Activated T-helper 1 cell treated with anti-CD3 and anti-CD28 coated beads, Interleukin-12 subunit alpha, Interleukin-12 subunit beta, Interleukin-2, Interleukin-4 antibody, amounts not matched to agents 30 ng/mL and 10 ng/mL and 1 ng/mL, durations not matched to agents 14 hours and 24 hours and 36 hours (primary cell): ENCODE results near the gene SRRM3. TPM values are rescaled to one million over a fixed set of nuclear protein-coding genes. Genes with fewer than 3 reads are reported as not detected.
"Not testable (repeated sequence)": the region's sequence is repeated elsewhere in the genome, so short reads cannot be mapped to it uniquely, and the experiment has no call there.

Experiments
- DNase-seq: peaks from one replicate; pipeline ENCODE4 v3.0.0; 2021; ENCODE audit warnings: low spot score
- H3K27ac Mint-ChIP-seq: one replicate; pipeline ENCODE4 v1.8.0; 2021; ENCODE audit warnings: mild to moderate bottlenecking, mixed read lengths
- H3K27me3 Mint-ChIP-seq: one replicate; pipeline ENCODE4 v1.8.0; 2022; ENCODE audit warnings: mild to moderate bottlenecking, moderate library complexity, mixed read lengths; ENCODE audit not compliant: insufficient read depth
- H3K36me3 Mint-ChIP-seq: one replicate; pipeline ENCODE4 v1.8.0; 2021; ENCODE audit warnings: low read depth, mixed read lengths
- H3K4me1 Mint-ChIP-seq: one replicate; pipeline ENCODE4 v1.8.0; 2021; ENCODE audit warnings: low read depth, mixed read lengths
- H3K4me3 Mint-ChIP-seq: one replicate; pipeline ENCODE4 v1.8.0; 2021; ENCODE audit warnings: mild to moderate bottlenecking, moderate library complexity, mixed read lengths
- H3K9me3 Mint-ChIP-seq: one replicate; pipeline ENCODE4 v1.8.0; 2021; ENCODE audit warnings: mixed read lengths
- intact Hi-C: fragments of 100-400 bp; cut with micrococcal nuclease; formaldehyde crosslinking; loops from one replicate; pipeline ENCODE4 v1.15.1; 2024
- total RNA-seq: library from RNA; stranded (reverse); gene quantifications from 2 replicates; pipeline ENCODE4 v1.2.3, GENCODE V29; 2022

The SRRM3 gene
- total RNA-seq, 1 donor from 2014 or later = not detected

GRCh38 chr7:76296743-76297740 is 95.3 kb downstream of the SRRM3 start:
- intact Hi-C loops = no loop called here
- peaks cover 16% of the 10 kb centered on the region for H3K27me3 Mint-ChIP-seq
- peaks cover 11% of the 10 kb centered on the region for H3K4me1 Mint-ChIP-seq
- no peak overlapping the region for H3K4me3 Mint-ChIP-seq
- H3K27ac Mint-ChIP-seq = no peak overlapping the region
- DNase-seq = no peak
- no peaks in the 10 kb centered on the region for H3K9me3 Mint-ChIP-seq
- H3K36me3 Mint-ChIP-seq = no peaks in the 10 kb centered on the region

GRCh38 chr7:76300166-76300731 is 98.6 kb downstream of the SRRM3 start:
- Mint-ChIP-seq H3K36me3 (peaks cover 4% of the 10 kb centered on the region), H3K9me3 (no peaks in the 10 kb centered on the region), H3K4me3 (no peak overlapping the region), H3K4me1 (peaks cover 27% of the 10 kb centered on the region), H3K27ac (no peak overlapping the region), H3K27me3 (peaks cover 21% of the 10 kb centered on the region)
- intact Hi-C loops = no loop called here
- no peak for DNase-seq

- DNase-seq = no peak
- Mint-ChIP-seq H3K27ac (no peak overlapping the region), H3K36me3 (peaks cover 4% of the 10 kb centered on the region), H3K4me3 (no peak overlapping the region), H3K27me3 (peaks cover 19% of the 10 kb centered on the region), H3K4me1 (peaks cover 27% of the 10 kb centered on the region), H3K9me3 (no peaks in the 10 kb centered on the region)
- intact Hi-C loops = no loop called here
Measured at GRCh38 chr7:76301000-76301399, 99.3 kb downstream of the SRRM3 start.

GRCh38 chr7:76302347-76303201 is 100.9 kb downstream of the SRRM3 start, which contains the start of gene HSPB1:
Gene HSPB1 (plus strand): TSS chr7:76302673. CDS start chr7:76302713, 40 bp downstream.
- intact Hi-C loops = loop anchor here (1.0 kb wide), 3 partner anchors 11 to 16 kb away; no protein-coding TSS in a partner anchor
- H3K27ac Mint-ChIP-seq = peak within 1 kb of the TSS; percentile 90
- H3K9me3 Mint-ChIP-seq = no peaks in the 10 kb centered on the region
- peak; percentile 34 for DNase-seq
- peaks cover 17% of the 10 kb centered on the region for H3K4me1 Mint-ChIP-seq
- H3K36me3 Mint-ChIP-seq = peaks cover 4% of the 10 kb centered on the region
- H3K27me3 Mint-ChIP-seq = peaks cover 19% of the 10 kb centered on the region
- H3K4me3 Mint-ChIP-seq = peak within 1 kb of the TSS; percentile 89

- peak overlapping the region; percentile 90 for H3K27ac Mint-ChIP-seq
- no peaks in the 10 kb centered on the region for H3K9me3 Mint-ChIP-seq
- intact Hi-C loops = loop anchor here (1.0 kb wide), 3 partner anchors 11 to 15 kb away; no protein-coding TSS in a partner anchor
- H3K4me1 Mint-ChIP-seq = peaks cover 17% of the 10 kb centered on the region
- DNase-seq = peak; percentile 67
- H3K36me3 Mint-ChIP-seq = peaks cover 4% of the 10 kb centered on the region
- peaks cover 19% of the 10 kb centered on the region for H3K27me3 Mint-ChIP-seq
- H3K4me3 Mint-ChIP-seq = peak overlapping the region; percentile 89
Measured at GRCh38 chr7:76303202-76304147, 101.8 kb downstream of the SRRM3 start.

- peaks cover 4% of the 10 kb centered on the region for H3K36me3 Mint-ChIP-seq
- no peak overlapping the region for H3K4me3 Mint-ChIP-seq
- intact Hi-C loops = no loop called here
Measured at GRCh38 chr7:76304888-76305375, 103.2 kb downstream of the SRRM3 start.

GRCh38 chr7:76308874-76309273 is 107.2 kb downstream of the SRRM3 start:
- H3K27me3 Mint-ChIP-seq, intact Hi-C loops, H3K4me1 Mint-ChIP-seq, H3K9me3 Mint-ChIP-seq, H3K36me3 Mint-ChIP-seq, H3K27ac Mint-ChIP-seq, H3K4me3 Mint-ChIP-seq, DNase-seq: not testable (repeated sequence)

More at GRCh38 chr7:76304888-76305375, 103.2 kb downstream of the SRRM3 start:
- no peak overlapping the region for H3K27ac Mint-ChIP-seq
- H3K4me1 Mint-ChIP-seq = peaks cover 17% of the 10 kb centered on the region
- peaks cover 19% of the 10 kb centered on the region for H3K27me3 Mint-ChIP-seq
- no peaks in the 10 kb centered on the region for H3K9me3 Mint-ChIP-seq
- no peak for DNase-seq

GRCh38 chr7:76309341-76310101 is 107.8 kb downstream of the SRRM3 start:
- not testable (repeated sequence) for H3K36me3 Mint-ChIP-seq, H3K9me3 Mint-ChIP-seq, H3K27ac Mint-ChIP-seq, H3K4me3 Mint-ChIP-seq, DNase-seq, H3K27me3 Mint-ChIP-seq, H3K4me1 Mint-ChIP-seq
- intact Hi-C loops = loop anchor here (10.0 kb wide), 1 partner anchor 435 kb away; the partner anchor contains the start of gene RHBDD2

- intact Hi-C loops = loop anchor here (10.0 kb wide), 1 partner anchor 436 kb away; the partner anchor contains the start of gene RHBDD2
- Mint-ChIP-seq H3K9me3 (no peaks in the 10 kb centered on the region), H3K4me3 (no peak overlapping the region), H3K36me3 (no peaks in the 10 kb centered on the region), H3K4me1 (peaks cover 5% of the 10 kb centered on the region), H3K27ac (no peak overlapping the region), H3K27me3 (no peaks in the 10 kb centered on the region)
- no peak for DNase-seq
Measured at GRCh38 chr7:76310102-76310957, 108.6 kb downstream of the SRRM3 start.

GRCh38 chr7:76311838-76312237 is 110.1 kb downstream of the SRRM3 start:
- not testable (repeated sequence) for H3K27me3 Mint-ChIP-seq, H3K4me3 Mint-ChIP-seq, H3K27ac Mint-ChIP-seq, H3K4me1 Mint-ChIP-seq, H3K36me3 Mint-ChIP-seq, DNase-seq, H3K9me3 Mint-ChIP-seq
- intact Hi-C loops = loop anchor here (10.0 kb wide), 1 partner anchor 437 kb away; the partner anchor contains the start of gene RHBDD2
